Gastroesophageal sphincter (tissue), 4 donors: ENCODE data around the gene NSRP1. TPM values are rescaled to one million over a fixed set of nuclear protein-coding genes. Genes with fewer than 3 reads are reported as not detected.
"Not testable (repeated sequence)": the region's sequence is repeated elsewhere in the genome, so short reads cannot be mapped to it uniquely, and the experiment has no call there.

Experiments
- ATAC-seq: fragments of 150-250 bp; one replicate; pipeline ENCODE4 v1.9.1; 2016; ENCODE audit warnings: mild to moderate bottlenecking, moderate library complexity
- H3K27ac ChIP-seq, 4 donors: fragments of 200-600 bp; sonication (generic) in 3 of 4; 1 replicate in 3 of 4; 2 replicates in 1 of 4; pipeline ENCODE4 v1.5.1; 2016 to 2019
- H3K27me3 ChIP-seq: fragments of 200-600 bp; sonication (generic); one replicate; pipeline ENCODE4 v1.5.1; 2019
- H3K36me3 ChIP-seq, 2 donors: fragments of 200-600 bp; sonication (generic); one replicate each; pipeline ENCODE4 v1.5.1; 2019; ENCODE audit warnings: control low read depth in 1 of 2
- H3K4me1 ChIP-seq, 3 donors: fragments of 200-600 bp; sonication (generic); 1 replicate in 2 of 3; 2 replicates in 1 of 3; pipeline ENCODE4 v1.5.1; 2016 to 2019; ENCODE audit warnings: control low read depth in 2 of 3
- H3K4me3 ChIP-seq, 2 donors: fragments of 200-600 bp; sonication (generic); one replicate each; pipeline ENCODE4 v1.5.1; 2019; ENCODE audit warnings: mild to moderate bottlenecking in 1 of 2, moderate library complexity in 1 of 2
- H3K9me3 ChIP-seq, 3 donors: fragments of 200-600 bp; sonication (generic); one replicate each; pipeline ENCODE4 v1.5.1; 2017 to 2019; ENCODE audit warnings: control low read depth in 2 of 3
- EP300 ChIP-seq: sonication (generic); formaldehyde crosslinking; IDR thresholded peaks from one replicate; pipeline ENCODE4 v1.6.1; 2017; ENCODE audit warnings: antibody characterized with exemption, mild to moderate bottlenecking
- POLR2A ChIP-seq, 2 donors: fragments of 450-650 bp; IDR thresholded peaks; one replicate each; pipeline ENCODE4 v1.6.1; 2017; ENCODE audit warnings: antibody characterized with exemption in 2 of 2, mild to moderate bottlenecking in 2 of 2, moderate library complexity in 1 of 2
- POLR2AphosphoS5 ChIP-seq: sonication (generic); formaldehyde crosslinking; IDR thresholded peaks from one replicate; pipeline ENCODE4 v1.6.1; 2017; ENCODE audit warnings: antibody characterized with exemption
- WGBS, 2 donors: methylation state at CpG; one replicate each; pipeline ENCODE4 v1.1.5; 2018; ENCODE audit warnings: low coverage in 1 of 2; 5-methylcytosine and 5-hydroxymethylcytosine counted together
- total RNA-seq, 4 donors: library from RNA; depleted of rRNA; stranded (reverse); fragments of >200 nt; gene quantifications; one replicate each; pipeline ENCODE4 v1.1.0, GENCODE V29; 2016
- TF ChIP-seq, protein P1 (sequence below), 4 experiments: fragments of 200-600 bp in 2 of 4; fragments of 450-650 bp in 2 of 4; sonication (generic) in 1 of 4; IDR thresholded peaks; one replicate each; pipeline ENCODE4 v1.5.1; 2017 to 2019; ENCODE audit warnings: antibody characterized with exemption in 4 of 4, mild to moderate bottlenecking in 2 of 4, moderate library complexity in 2 of 4

Gene NSRP1
- total RNA-seq, 4 donors from 2014 or later = 24.8 to 39.5 (median 28.4) TPM

DNA sequence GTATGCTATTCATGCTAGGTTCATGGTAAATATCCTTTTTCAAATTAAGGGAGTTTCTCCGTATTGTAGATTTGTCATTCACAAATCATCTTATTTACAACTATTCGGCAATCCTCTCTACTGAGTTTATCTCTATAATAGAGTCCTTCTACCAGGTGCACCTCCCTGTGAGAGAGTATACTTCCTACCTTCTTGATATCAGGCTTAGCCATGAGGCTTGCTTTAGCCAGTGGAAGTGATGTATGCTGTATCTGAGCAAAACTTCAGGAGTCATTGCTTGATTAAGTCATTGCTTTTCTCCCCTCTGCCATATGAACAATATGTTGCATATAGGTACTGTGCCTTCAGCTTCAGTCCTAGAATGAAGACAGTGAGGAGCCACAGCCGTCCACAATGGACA lies 20.5 kb downstream of the NSRP1 start:
- Histone ChIP-seq H3K27me3 (no peaks in the 10 kb centered on the region), H3K9me3 (no peaks in the 10 kb centered on the region), H3K4me1 (peaks cover 0 to 11% (median 0%) of the 10 kb centered on the region in 3 donors), H3K4me3 (no peak overlapping the region), H3K27ac (no peak overlapping the region), H3K36me3 (peaks cover 0 to 33% of the 10 kb centered on the region in 2 donors)
- TF ChIP-seq POLR2AphosphoS5 = no peak
- no peak for ATAC-seq
- WGBS, 2 donors = 81 to 88% methylated on average over 3 of the region's 3 CpGs

DNA sequence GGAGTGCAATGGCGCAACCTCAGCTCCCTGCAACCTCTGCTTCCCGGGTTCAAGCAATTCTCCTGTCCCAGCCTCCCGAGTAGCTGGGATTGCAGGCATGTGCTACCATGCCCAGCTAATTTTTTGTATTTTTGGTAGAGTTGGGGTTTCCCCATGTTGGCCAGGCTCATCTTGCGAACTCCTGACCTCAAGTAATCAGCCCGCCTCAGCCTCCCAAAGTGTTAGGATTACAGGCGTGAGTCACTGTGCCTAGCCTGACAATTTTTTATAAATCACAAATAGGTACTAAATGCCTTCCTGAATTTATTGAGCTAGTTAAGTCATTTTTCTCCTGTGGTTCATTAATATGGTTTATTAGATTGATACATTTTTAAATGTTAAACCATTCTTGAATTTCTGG lies 31.2 kb downstream of the NSRP1 start:
- not testable (repeated sequence) for H3K9me3 ChIP-seq, H3K4me3 ChIP-seq, ATAC-seq, H3K36me3 ChIP-seq, H3K27me3 ChIP-seq, H3K27ac ChIP-seq
- peaks cover 0 to 12% (median 0%) of the 10 kb centered on the region in 3 donors for H3K4me1 ChIP-seq
- 88 to 91% methylated on average over 3 to 5 of the region's 6 CpGs for WGBS, 2 donors

DNA sequence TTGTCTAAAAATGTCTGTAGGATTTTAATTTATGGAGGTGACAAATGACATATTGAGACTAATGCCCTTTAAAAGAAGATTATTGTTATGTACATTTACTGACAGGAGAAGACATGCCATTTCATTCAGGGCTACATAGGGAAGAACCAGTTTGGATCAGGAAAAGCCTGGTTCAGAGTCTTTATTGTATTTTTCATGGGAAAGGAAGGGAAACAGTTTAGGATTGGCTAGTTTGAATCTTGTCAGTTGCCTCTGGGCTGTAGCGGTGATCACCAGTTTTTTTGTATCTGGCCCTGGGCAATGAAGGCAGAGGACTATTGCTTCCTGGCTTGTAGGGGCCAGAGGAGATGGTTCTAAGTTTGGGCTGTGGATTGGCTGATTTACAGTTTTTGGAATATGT lies 31.8 kb downstream of the NSRP1 start:
- peaks cover 0 to 5% of the 10 kb centered on the region in 2 donors for H3K36me3 ChIP-seq
- peaks cover 0 to 8% (median 0%) of the 10 kb centered on the region in 3 donors for H3K4me1 ChIP-seq
- H3K27me3 ChIP-seq = no peaks in the 10 kb centered on the region
- H3K4me3 ChIP-seq = no peak overlapping the region
- H3K27ac ChIP-seq = no peak overlapping the region
- WGBS, 2 donors = 83 to 100% methylated on average over 1 of the region's 1 CpG
- H3K9me3 ChIP-seq = no peaks in the 10 kb centered on the region
- ATAC-seq = no peak
- no peak for TF ChIP-seq POLR2A (IDR thresholded peaks at IDR 0.05)
- no peak for TF ChIP-seq EP300
- TF ChIP-seq, protein P1, sequence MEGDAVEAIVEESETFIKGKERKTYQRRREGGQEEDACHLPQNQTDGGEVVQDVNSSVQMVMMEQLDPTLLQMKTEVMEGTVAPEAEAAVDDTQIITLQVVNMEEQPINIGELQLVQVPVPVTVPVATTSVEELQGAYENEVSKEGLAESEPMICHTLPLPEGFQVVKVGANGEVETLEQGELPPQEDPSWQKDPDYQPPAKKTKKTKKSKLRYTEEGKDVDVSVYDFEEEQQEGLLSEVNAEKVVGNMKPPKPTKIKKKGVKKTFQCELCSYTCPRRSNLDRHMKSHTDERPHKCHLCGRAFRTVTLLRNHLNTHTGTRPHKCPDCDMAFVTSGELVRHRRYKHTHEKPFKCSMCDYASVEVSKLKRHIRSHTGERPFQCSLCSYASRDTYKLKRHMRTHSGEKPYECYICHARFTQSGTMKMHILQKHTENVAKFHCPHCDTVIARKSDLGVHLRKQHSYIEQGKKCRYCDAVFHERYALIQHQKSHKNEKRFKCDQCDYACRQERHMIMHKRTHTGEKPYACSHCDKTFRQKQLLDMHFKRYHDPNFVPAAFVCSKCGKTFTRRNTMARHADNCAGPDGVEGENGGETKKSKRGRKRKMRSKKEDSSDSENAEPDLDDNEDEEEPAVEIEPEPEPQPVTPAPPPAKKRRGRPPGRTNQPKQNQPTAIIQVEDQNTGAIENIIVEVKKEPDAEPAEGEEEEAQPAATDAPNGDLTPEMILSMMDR (IDR thresholded peaks at IDR 0.05) = no peak
- TF ChIP-seq POLR2AphosphoS5 = no peak

DNA sequence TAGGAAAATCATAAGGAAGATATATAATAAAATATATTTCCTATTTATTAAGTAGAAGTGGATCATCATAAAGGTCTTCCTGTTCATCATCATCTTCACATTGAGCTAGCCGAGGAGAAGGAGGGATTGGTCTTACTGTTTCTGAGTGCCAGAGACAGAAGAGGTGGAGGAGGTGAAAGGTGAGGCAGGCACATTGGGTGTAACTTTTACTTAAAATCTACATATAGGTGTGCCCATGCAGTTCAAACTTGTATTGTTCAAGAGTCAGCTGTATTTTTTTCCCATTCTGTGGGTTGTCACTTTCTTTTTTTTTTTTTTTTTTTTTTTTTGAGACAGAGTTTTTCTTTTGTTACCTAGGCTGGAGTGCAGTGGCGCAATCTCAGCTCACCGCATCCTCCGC lies 34.9 kb downstream of the NSRP1 start:
- Histone ChIP-seq H3K27me3 (no peaks in the 10 kb centered on the region), H3K4me1 (peaks cover 0 to 8% (median 0%) of the 10 kb centered on the region in 3 donors), H3K9me3 (no peaks in the 10 kb centered on the region), H3K27ac (no peak overlapping the region), H3K36me3 (peaks cover 0 to 7% of the 10 kb centered on the region in 2 donors), H3K4me3 (no peak overlapping the region)
- TF ChIP-seq POLR2AphosphoS5 (no peak), POLR2A (IDR thresholded peaks at IDR 0.05) (no peak)
- no peak for ATAC-seq
- WGBS, 2 donors = 44 to 80% methylated on average over 1 of the region's 4 CpGs

DNA sequence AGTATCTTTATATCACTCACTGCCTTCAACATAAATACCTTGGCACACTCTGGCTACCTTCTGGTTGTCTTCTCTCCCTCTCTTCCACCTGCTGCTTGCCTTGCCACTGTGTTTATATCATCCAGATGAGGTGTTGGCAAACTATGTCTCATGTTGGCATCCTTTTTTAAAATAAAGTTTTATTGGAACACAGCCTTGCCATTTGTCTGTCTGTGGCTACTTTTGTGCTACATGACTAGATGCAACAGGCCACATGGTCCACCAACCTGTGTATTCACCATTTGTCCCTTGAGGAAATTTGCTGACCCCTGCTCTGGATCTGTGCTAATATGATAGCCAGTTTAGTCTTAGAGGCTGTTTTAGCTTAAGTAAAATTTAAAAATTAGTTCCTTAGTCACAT lies 36.8 kb downstream of the NSRP1 start:
- H3K4me1 ChIP-seq = peaks cover 0 to under 1% (median 0%) of the 10 kb centered on the region in 3 donors
- H3K36me3 ChIP-seq = peaks cover 0 to 10% of the 10 kb centered on the region in 2 donors
- H3K4me3 ChIP-seq = no peak overlapping the region
- TF ChIP-seq POLR2AphosphoS5 = no peak
- no peak for TF ChIP-seq POLR2A (IDR thresholded peaks at IDR 0.05)
- TF ChIP-seq EP300 = no peak
- TF ChIP-seq, protein P1 (IDR thresholded peaks at IDR 0.05) = no peak
- H3K27ac ChIP-seq = no peak overlapping the region
- no peaks in the 10 kb centered on the region for H3K27me3 ChIP-seq
- ATAC-seq = no peak
- no peaks in the 10 kb centered on the region for H3K9me3 ChIP-seq

DNA sequence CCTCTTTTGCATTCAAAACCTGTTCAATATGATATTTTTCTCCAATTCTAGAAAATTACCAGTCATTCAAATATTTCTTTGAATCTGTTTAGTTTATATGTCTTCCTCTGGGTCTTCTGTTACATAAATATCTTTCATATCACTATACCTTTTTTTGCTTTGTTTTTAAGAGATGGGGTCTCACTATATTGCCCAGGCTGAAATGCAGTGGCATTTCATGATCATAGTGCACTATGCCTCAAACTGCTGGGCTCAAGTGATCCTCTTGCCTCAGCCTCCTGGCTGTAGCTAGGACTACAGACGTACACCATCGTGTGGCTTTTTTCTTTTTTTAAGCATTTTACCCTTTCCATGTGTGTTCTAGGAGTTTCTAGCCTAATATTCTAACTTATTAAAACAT lies 38.8 kb downstream of the NSRP1 start:
- Histone ChIP-seq H3K4me3 (no peak overlapping the region), H3K27ac (no peak overlapping the region), H3K27me3 (no peaks in the 10 kb centered on the region), H3K4me1 (no peaks in the 10 kb centered on the region), H3K36me3 (peaks cover 0 to 15% of the 10 kb centered on the region in 2 donors), H3K9me3 (peaks cover 0 to 14% (median 0%) of the 10 kb centered on the region in 3 donors)
- TF ChIP-seq EP300 (no peak), POLR2AphosphoS5 (no peak), POLR2A (IDR thresholded peaks at IDR 0.05) (no peak)
- TF ChIP-seq, protein P1 (IDR thresholded peaks at IDR 0.05) = no peak
- no peak for ATAC-seq
- WGBS, 2 donors = 89 to 94% methylated on average over 2 of the region's 2 CpGs
